Mesenchymal stem cell (in vitro differentiated cells and primary cell): ENCODE data around the gene TOM1. TPM values are rescaled to one million over a fixed set of nuclear protein-coding genes. Genes with fewer than 3 reads are reported as not detected.
A peak's percentile ranks its signal among the peaks of the same experiment; 100 is the strongest.

Experiments
- DNase-seq: peaks from one replicate; pipeline ENCODE4 v3.0.0-alpha.2; 2013
- H2AFZ ChIP-seq: one replicate; pipeline ENCODE4 v1.6.1; 2013; ENCODE audit warnings: low read depth, mild to moderate bottlenecking, control low read depth, inconsistent platforms, low read length, moderate library complexity
- H2AK5ac ChIP-seq: 2 replicates; pipeline ENCODE4 v1.6.1; 2013; ENCODE audit warnings: low read length, moderate library complexity, mild to moderate bottlenecking, inconsistent platforms; ENCODE audit not compliant: severe bottlenecking
- H2BK120ac ChIP-seq: one replicate; pipeline ENCODE4 v1.6.1; 2013; ENCODE audit warnings: low read depth, mild to moderate bottlenecking, inconsistent platforms, low read length, moderate library complexity
- H2BK12ac ChIP-seq, 2 experiments: one replicate each; pipeline ENCODE4 v1.6.1; 2013; ENCODE audit warnings: inconsistent platforms in 2 of 2, low read length in 2 of 2, mild to moderate bottlenecking in 2 of 2, moderate library complexity in 2 of 2, control low read depth in 1 of 2
- H2BK15ac ChIP-seq: one replicate; pipeline ENCODE4 v1.6.1; 2013; ENCODE audit warnings: mild to moderate bottlenecking, low read depth, inconsistent platforms; ENCODE audit not compliant: poor library complexity, severe bottlenecking
- H2BK5ac ChIP-seq: 2 replicates; pipeline ENCODE4 v1.6.1; 2013; ENCODE audit warnings: low read depth, mild to moderate bottlenecking, low read length, control low read depth, inconsistent platforms; ENCODE audit not compliant: poor library complexity, severe bottlenecking
- H3K14ac ChIP-seq, 2 experiments: one replicate each; pipeline ENCODE4 v1.6.1; 2013; ENCODE audit warnings: inconsistent platforms in 2 of 2, low read length in 2 of 2, control low read depth in 1 of 2, mild to moderate bottlenecking in 1 of 2, moderate library complexity in 1 of 2
- H3K18ac ChIP-seq, 2 experiments: one replicate each; pipeline ENCODE4 v1.6.1; 2013; ENCODE audit warnings: inconsistent platforms in 2 of 2, low read length in 2 of 2, control low read depth in 1 of 2, low read depth in 1 of 2, mild to moderate bottlenecking in 1 of 2
- H3K23ac ChIP-seq, 2 experiments: one replicate each; pipeline ENCODE4 v1.6.1; 2013; ENCODE audit warnings: inconsistent platforms in 2 of 2, low read length in 2 of 2, mild to moderate bottlenecking in 2 of 2, moderate library complexity in 2 of 2, control low read depth in 1 of 2
- H3K27ac ChIP-seq: 2 replicates; pipeline ENCODE4 v1.5.1; 2013; ENCODE audit warnings: mild to moderate bottlenecking, moderate library complexity, low read length, control low read depth, inconsistent platforms; ENCODE audit not compliant: poor library complexity, severe bottlenecking
- H3K27me3 ChIP-seq, 2 experiments: 2 replicates each; pipeline versions ENCODE4 v1.6.1 to v1.7.0; 2013; ENCODE audit warnings: low read length in 2 of 2, mild to moderate bottlenecking in 2 of 2, moderate library complexity in 2 of 2, control low read depth in 1 of 2, inconsistent platforms in 1 of 2; ENCODE audit not compliant: control insufficient read depth in 1 of 2, insufficient read depth in 1 of 2
- H3K36me3 ChIP-seq, 2 experiments: 2 replicates each; pipeline versions ENCODE4 v1.6.1 to v1.7.0; 2013; ENCODE audit warnings: low read length in 2 of 2, control low read depth in 1 of 2, inconsistent platforms in 1 of 2, low read depth in 1 of 2, mild to moderate bottlenecking in 1 of 2; ENCODE audit not compliant: insufficient read depth in 2 of 2, control insufficient read depth in 1 of 2
- H3K4ac ChIP-seq, 2 experiments: one replicate each; pipeline ENCODE4 v1.6.1; 2013; ENCODE audit warnings: inconsistent platforms in 2 of 2, low read length in 2 of 2, mild to moderate bottlenecking in 2 of 2, moderate library complexity in 2 of 2, control low read depth in 1 of 2, low read depth in 1 of 2
- H3K4me1 ChIP-seq: 2 replicates; pipeline ENCODE4 v1.6.1; 2013; ENCODE audit warnings: low read depth, low read length, control low read depth; ENCODE audit not compliant: control insufficient read depth, insufficient read depth
- H3K4me2 ChIP-seq: 2 replicates; pipeline ENCODE4 v1.6.1; 2013; ENCODE audit warnings: low read length, mild to moderate bottlenecking, inconsistent platforms; ENCODE audit not compliant: poor library complexity, severe bottlenecking
- H3K4me3 ChIP-seq, 2 experiments: 2 replicates each; pipeline versions ENCODE4 v1.5.1 to v1.7.0; 2013; ENCODE audit warnings: low read length in 2 of 2, mild to moderate bottlenecking in 2 of 2, control low read depth in 1 of 2, low read depth in 1 of 2; ENCODE audit not compliant: insufficient read depth in 1 of 2
- H3K79me1 ChIP-seq: replicated peaks from 2 replicates; pipeline ENCODE4 v1.6.1; 2013; ENCODE audit warnings: mild to moderate bottlenecking, control low read depth, low read length, inconsistent platforms; ENCODE audit not compliant: poor library complexity, severe bottlenecking
- H3K9ac ChIP-seq: 2 replicates; pipeline ENCODE4 v1.7.0; 2013; ENCODE audit warnings: mild to moderate bottlenecking, low read length, moderate library complexity
- H3K9me3 ChIP-seq: 2 replicates; pipeline ENCODE4 v1.7.0; 2013; ENCODE audit warnings: mild to moderate bottlenecking, low read length; ENCODE audit not compliant: control insufficient read depth
- H4K8ac ChIP-seq: one replicate; pipeline ENCODE4 v1.6.1; 2013; ENCODE audit warnings: inconsistent platforms, mild to moderate bottlenecking, low read length, moderate library complexity
- H4K91ac ChIP-seq: one replicate; pipeline ENCODE4 v1.6.1; 2013; ENCODE audit warnings: mild to moderate bottlenecking, low read length, inconsistent platforms
- WGBS: methylation state at CpG from one replicate; pipeline ENCODE4 v1.1.7; 2013; ENCODE audit warnings: mixed read lengths; 5-methylcytosine and 5-hydroxymethylcytosine counted together
- small RNA-seq: library from polyadenylated mRNA; stranded (forward); fragments of <200 nt; extraction: miRNeasy Mini kit (QIAGEN cat#:217004); gene quantifications from one replicate; pipeline ENCODE3, GENCODE V24; 2013; ENCODE audit warnings: low read depth

TOM1 gene

DNA sequence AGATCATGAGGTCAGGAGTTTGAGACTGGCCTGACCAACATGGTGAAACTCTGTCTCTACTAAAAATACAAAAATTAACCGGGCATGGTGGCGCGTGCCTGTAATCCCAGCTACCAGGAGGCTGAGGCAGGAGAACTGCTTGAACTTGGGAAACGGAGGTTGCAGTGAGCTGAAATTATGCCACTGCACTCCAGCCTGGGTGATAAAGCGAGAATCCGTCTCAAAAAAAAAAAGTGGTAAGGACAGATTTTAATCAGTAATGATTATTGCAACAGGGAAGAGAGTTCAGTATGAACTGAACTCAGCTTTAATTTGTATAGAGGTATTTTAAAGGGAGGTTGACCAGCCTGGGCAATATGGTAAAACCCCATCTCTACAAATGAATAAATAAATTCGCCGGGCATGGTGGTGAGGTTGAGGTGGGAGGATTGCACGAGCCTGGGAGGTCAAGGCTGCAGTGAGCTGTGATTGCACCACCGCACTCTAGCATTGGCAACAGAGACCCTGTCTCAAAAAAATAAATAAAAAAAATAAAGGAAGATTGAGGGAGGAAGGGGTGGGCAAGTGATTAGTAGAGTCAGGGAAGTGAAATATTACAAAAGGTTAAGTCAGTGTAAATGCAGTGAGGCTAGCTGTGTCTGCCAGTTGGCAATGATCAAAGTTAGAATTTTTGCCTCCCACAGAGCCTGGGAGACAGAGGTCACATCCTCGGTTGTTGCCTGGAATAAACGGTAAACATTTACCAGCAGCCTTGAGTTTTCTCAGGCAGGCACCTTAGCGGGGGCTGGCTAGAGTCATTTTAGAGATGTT is 97.6 kb downstream of the TOM1 start:
- no peak overlapping the region for H3K18ac ChIP-seq
- H2BK15ac ChIP-seq: no peak overlapping the region
- H3K4me3 ChIP-seq: no peak overlapping the region
- WGBS: 72% methylated on average over 12 of the region's 13 CpGs
- peak overlapping the region; percentile 11 for H2AFZ ChIP-seq
- H3K27ac ChIP-seq: peak overlapping the region; percentile 60
- H3K4me1 ChIP-seq: peaks cover 21% of the 10 kb centered on the region
- H3K79me1 ChIP-seq: peaks cover 14% of the 10 kb centered on the region
- H3K9ac ChIP-seq: no peak overlapping the region
- H2BK120ac ChIP-seq: no peak overlapping the region
- H3K14ac ChIP-seq: no peak overlapping the region
- no peak overlapping the region for H3K23ac ChIP-seq
- H4K91ac ChIP-seq: no peak overlapping the region
- no peaks in the 10 kb centered on the region for H3K27me3 ChIP-seq
- H3K9me3 ChIP-seq: no peaks in the 10 kb centered on the region
- H2BK12ac ChIP-seq: no peak overlapping the region
- no peak overlapping the region for H2AK5ac ChIP-seq
- H3K36me3 ChIP-seq: peaks cover 17 to 25% of the 10 kb centered on the region in 2 experiments
- H3K4ac ChIP-seq: no peak overlapping the region
- DNase-seq: peak; percentile 60
- H3K4me2 ChIP-seq: no peak overlapping the region
- no peak overlapping the region for H4K8ac ChIP-seq
- no peak overlapping the region for H2BK5ac ChIP-seq

Small RNAs within 50 kb of the gene (small RNA-seq; reads per million reads assigned to genes)
- gene MIR3909 (114 reads per million, percentile 93 among the genes with 10 or more reads in this experiment), gene MIR6069 (not detected)
